Mammary microvascular endothelial cell (primary cell): ENCODE data around the gene NDUFAF4. TPM values are rescaled to one million over a fixed set of nuclear protein-coding genes. Genes with fewer than 3 reads are reported as not detected.

Source experiments
- total RNA-seq: library from RNA; depleted of rRNA; stranded (reverse); fragments of >200 nt; gene quantifications from 2 replicates; pipeline ENCODE4 v1.2.3, GENCODE V29; 2015

The NDUFAF4 gene
- 27.4 and 33.3 TPM in 2 replicates for total RNA-seq

GRCh38 chr6:96897396-96898240 is at the start of gene NDUFAF4:
Gene NDUFAF4 (minus strand): TSS chr6:96897891. CDS start chr6:96897801, 90 bp downstream.

Other genes starting within 250 kb of the NDUFAF4 start
- under 0.01 TPM in 1 of 2 replicates, not detected in the other for gene GPR63, start 60.4 kb downstream of the NDUFAF4 start, total RNA-seq
- not detected in 2 replicates for gene KLHL32, start 26.8 kb upstream of the NDUFAF4 start, total RNA-seq